Bronchial epithelial cell (primary cell): ENCODE measurements around the gene WDR20. TPM values are rescaled to one million over a fixed set of nuclear protein-coding genes. Genes with fewer than 3 reads are reported as not detected.
"Not testable (repeated sequence)": the region's sequence is repeated elsewhere in the genome, so short reads cannot be mapped to it uniquely, and the experiment has no call there.

Experiments used
- DNase-seq: peaks from one replicate; pipeline ENCODE4 v3.0.0-alpha.2; 2010; ENCODE audit warnings: low read depth
- FAIRE-seq: peaks from 2 replicates; lab custom pipeline; 2011; peaks lifted over from hg19 to GRCh38; lab: Jason Lieb, UNC
- H3K27me3 ChIP-seq: 2 replicates; pipeline ENCODE4 v1.5.1; 2011; ENCODE audit warnings: low read length; ENCODE audit not compliant: control insufficient read depth, insufficient read depth
- H3K36me3 ChIP-seq: 2 replicates; pipeline ENCODE4 v1.5.1; 2011; ENCODE audit warnings: low read length; ENCODE audit not compliant: control insufficient read depth, insufficient read depth
- H3K4me3 ChIP-seq: 2 replicates; pipeline ENCODE4 v1.5.1; 2011; ENCODE audit warnings: mild to moderate bottlenecking, low read depth, low read length, control low read depth
- total RNA-seq: library from RNA; depleted of rRNA; stranded (reverse); fragments of >200 nt; gene quantifications from 2 replicates; pipeline ENCODE4 v1.2.1, GENCODE V29; 2014
- TF ChIP-seq, protein P1 (sequence below): IDR thresholded peaks from 2 replicates; pipeline ENCODE4 v1.5.1; 2011; ENCODE audit warnings: mild to moderate bottlenecking, moderate library complexity, low read length, control low read depth, inconsistent platforms; ENCODE audit not compliant: insufficient read depth, severe bottlenecking

Gene WDR20
- total RNA-seq, 1 donor from 2014 or later = 20.0 TPM

DNA sequence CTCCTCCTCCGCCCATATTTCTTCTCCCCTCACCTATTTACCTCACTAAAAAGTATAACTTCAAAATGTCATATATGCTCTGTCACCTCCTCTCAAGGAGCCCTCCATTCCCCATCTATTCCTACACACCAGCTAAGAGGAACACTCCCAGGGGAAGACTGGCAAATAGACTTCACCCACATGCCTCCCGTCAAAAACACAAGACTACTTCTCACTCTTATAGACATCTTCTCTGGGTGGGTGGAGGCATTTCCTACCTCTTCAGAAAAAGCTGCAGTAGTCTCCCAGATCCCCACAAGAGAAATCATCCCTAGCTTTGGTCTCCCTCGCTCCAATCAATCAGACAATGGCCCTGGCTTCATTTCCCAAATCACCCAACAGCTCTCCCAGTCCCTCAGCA, 99.1 kb downstream of the WDR20 start:
- DNase-seq (no peak), FAIRE-seq (no peak)
- Histone ChIP-seq H3K4me3 (no peak overlapping the region), H3K27me3 (no peaks in the 10 kb centered on the region), H3K36me3 (no peaks in the 10 kb centered on the region)
- TF ChIP-seq, protein P1, sequence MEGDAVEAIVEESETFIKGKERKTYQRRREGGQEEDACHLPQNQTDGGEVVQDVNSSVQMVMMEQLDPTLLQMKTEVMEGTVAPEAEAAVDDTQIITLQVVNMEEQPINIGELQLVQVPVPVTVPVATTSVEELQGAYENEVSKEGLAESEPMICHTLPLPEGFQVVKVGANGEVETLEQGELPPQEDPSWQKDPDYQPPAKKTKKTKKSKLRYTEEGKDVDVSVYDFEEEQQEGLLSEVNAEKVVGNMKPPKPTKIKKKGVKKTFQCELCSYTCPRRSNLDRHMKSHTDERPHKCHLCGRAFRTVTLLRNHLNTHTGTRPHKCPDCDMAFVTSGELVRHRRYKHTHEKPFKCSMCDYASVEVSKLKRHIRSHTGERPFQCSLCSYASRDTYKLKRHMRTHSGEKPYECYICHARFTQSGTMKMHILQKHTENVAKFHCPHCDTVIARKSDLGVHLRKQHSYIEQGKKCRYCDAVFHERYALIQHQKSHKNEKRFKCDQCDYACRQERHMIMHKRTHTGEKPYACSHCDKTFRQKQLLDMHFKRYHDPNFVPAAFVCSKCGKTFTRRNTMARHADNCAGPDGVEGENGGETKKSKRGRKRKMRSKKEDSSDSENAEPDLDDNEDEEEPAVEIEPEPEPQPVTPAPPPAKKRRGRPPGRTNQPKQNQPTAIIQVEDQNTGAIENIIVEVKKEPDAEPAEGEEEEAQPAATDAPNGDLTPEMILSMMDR = no peak

DNA sequence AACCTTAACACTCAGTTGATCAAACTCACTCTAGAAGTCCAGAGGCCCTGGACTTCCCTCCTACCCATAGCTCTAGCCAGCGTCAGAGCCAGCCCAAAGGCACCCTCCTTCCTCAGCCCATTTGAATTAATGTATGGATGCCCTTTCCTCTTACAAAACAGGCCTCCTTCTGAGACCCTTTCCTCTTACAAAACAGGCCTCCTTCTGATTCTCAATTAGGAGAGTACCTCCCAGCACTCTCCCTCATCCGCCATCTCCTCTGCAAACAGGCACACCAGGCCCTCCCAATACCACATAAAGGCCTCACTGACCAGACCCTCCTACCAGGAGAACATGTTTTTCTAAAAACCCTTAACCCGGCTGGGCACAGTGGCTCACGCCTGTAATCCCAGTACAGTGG, 99.5 kb downstream of the WDR20 start:
- no peak overlapping the region for H3K4me3 ChIP-seq
- no peaks in the 10 kb centered on the region for H3K27me3 ChIP-seq
- TF ChIP-seq, protein P1 = no peak
- FAIRE-seq (no peak), DNase-seq (no peak)
- H3K36me3 ChIP-seq = no peaks in the 10 kb centered on the region

DNA sequence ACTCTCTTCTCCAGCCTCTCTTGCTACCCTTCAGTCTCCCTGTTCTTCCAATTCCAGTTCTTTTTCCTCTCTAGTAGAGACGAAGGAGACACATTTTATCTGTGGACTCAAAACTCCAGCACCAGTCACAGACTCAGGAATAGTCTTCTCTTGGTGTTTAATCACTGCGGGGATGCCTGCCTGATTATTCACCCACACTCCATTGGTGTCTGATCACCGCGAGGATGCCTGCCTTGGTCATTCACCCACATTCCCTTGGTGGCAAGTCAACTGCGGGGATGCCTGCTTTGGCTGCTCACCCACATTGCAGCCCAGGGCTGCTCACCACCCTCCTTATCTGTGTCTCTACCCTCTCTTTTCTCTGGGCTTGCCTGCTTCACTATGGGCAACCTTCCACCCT, 100.8 kb downstream of the WDR20 start:
- H3K27me3 ChIP-seq, H3K36me3 ChIP-seq, H3K4me3 ChIP-seq, DNase-seq, FAIRE-seq: not testable (repeated sequence)

DNA sequence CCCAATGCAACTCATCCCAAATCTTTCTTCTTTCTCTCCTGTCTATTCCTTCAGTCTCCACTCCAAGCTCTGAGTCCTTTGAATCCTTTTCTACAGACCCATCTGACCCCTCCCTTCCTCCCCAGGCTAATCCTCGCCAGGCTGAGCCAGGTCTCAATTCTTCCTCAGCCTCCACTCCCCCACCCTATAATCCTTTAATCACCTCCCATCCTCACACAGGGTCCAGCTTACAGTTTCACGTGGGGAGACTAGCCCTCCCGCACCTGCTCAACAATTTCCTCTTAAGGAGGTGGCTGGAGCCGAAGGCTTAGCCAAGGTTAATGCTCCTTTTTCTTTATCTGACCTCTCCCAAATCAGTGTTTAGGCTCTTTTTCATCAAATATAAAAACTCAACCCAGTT, 101.5 kb downstream of the WDR20 start:
- DNase-seq = no peak
- TF ChIP-seq, protein P1 = no peak
- Histone ChIP-seq H3K4me3 (no peak overlapping the region), H3K27me3 (no peaks in the 10 kb centered on the region), H3K36me3 (no peaks in the 10 kb centered on the region)
- no peak for FAIRE-seq

DNA sequence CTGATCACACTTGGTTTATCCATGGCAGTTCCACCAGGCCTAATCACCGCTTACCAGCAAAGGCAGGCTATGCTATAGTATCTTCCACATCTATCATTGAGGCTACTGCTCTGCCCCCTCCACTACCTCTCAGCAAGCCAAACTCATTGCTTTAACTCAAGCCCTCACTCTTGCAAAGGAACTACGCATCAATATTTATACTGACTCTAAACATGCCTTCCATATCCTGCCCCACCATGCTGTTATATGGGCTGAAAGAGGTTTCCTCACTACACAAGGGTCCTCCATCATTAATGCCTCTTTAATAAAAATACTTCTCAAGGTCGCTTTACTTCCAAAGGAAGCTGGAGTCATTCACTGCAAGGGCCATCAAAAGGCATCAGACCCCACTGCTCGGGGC, 104.1 kb downstream of the WDR20 start:
- not testable (repeated sequence) for H3K4me3 ChIP-seq, FAIRE-seq, H3K36me3 ChIP-seq, H3K27me3 ChIP-seq, DNase-seq

DNA sequence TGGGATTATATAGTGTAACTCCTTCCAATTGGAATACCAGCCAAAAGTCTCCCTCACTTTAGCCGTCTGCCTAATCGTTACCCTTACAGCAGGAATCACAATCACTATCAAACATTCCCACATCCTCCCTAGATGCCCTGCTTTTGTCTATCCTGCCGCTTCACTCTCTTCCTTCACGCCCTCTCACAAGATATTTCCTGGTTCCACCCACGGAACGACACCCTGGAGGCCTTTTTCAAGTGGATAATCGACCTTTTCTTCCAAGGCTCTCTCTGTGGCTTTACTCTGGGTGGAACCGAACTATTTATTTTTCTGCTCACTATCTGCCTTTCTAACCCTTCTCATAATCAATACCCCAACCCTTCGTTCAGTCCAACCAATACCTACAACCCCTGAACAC, 106.4 kb downstream of the WDR20 start:
- peaks cover 4% of the 10 kb centered on the region for H3K36me3 ChIP-seq
- FAIRE-seq (no peak), DNase-seq (no peak)
- no peak overlapping the region for H3K4me3 ChIP-seq
- TF ChIP-seq, protein P1 = no peak
- no peaks in the 10 kb centered on the region for H3K27me3 ChIP-seq

DNA sequence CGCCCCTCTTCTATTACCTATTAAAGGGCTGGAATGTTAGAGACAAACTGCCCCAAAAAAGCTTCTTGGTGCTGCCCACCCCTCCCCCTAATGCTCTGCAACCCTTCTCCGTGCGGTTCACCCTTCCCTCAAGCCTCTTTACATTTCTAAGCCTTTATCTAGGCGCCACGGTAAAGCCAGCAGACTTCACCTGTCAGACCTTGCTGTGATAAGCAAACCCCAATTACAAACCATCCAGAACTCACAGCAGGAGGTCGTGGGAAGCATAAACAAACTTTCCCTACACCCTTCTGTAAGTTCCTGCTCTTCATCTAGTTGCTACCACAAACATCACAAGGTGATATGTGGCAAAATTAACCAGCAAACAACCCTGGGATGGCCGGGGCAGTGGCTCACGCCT, 108.4 kb downstream of the WDR20 start:
- TF ChIP-seq, protein P1 = no peak
- no peak for FAIRE-seq
- Histone ChIP-seq H3K36me3 (peaks cover 6% of the 10 kb centered on the region), H3K27me3 (no peaks in the 10 kb centered on the region), H3K4me3 (no peak overlapping the region)
- DNase-seq = no peak
